GM12874 (cell line): ENCODE measurements around the gene SDC4.

ENCODE experiments used
- CTCF ChIP-seq: IDR thresholded peaks from 2 replicates; pipeline ENCODE4 v1.5.1; 2011; ENCODE audit warnings: low read depth, mild to moderate bottlenecking, control low read depth, low read length, moderate library complexity; ENCODE audit not compliant: insufficient read depth

Gene SDC4

GRCh38 chr20:45345104-45345936, 2.9 kb downstream of the SDC4 start:
- TF ChIP-seq CTCF: no peak

DNA sequence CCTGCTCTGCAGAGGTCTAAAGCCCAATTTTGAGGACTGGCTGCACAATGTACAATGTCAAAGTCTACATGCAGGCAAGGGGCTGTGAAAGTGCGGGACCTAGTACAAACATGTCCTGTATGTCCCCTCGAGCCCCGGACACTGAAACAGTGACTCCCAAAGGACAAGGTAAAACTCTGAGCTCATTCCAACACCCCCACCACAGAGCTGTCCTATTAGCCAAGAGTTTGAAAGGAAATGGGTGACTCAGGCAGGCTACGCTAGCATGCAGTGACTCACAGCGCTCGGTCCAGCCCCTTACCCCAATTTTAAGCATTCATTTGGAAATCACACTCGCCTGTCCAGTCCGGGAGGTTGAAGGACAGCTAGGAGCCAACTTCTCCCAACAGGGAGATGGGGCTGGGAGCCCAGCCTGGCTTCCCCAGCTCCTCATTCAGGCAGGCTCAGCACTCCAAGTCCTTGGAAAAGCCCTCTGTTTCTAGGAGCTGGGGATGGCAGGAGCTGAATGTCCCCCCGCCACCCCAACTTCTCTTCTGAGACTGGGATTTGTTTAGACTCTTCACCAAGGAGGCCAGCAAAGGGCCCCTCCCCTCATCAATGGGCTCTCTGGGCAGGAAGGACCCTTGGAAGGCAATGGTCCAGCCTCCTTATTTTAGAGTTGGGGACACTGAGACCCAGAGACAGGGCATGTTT, 3.9 kb downstream of the SDC4 start:
- no peak for TF ChIP-seq CTCF

GRCh38 chr20:45343532-45344167, 4.6 kb downstream of the SDC4 start:
- no peak for TF ChIP-seq CTCF

GRCh38 chr20:45342855-45343531, 5.2 kb downstream of the SDC4 start:
- no peak for TF ChIP-seq CTCF

DNA sequence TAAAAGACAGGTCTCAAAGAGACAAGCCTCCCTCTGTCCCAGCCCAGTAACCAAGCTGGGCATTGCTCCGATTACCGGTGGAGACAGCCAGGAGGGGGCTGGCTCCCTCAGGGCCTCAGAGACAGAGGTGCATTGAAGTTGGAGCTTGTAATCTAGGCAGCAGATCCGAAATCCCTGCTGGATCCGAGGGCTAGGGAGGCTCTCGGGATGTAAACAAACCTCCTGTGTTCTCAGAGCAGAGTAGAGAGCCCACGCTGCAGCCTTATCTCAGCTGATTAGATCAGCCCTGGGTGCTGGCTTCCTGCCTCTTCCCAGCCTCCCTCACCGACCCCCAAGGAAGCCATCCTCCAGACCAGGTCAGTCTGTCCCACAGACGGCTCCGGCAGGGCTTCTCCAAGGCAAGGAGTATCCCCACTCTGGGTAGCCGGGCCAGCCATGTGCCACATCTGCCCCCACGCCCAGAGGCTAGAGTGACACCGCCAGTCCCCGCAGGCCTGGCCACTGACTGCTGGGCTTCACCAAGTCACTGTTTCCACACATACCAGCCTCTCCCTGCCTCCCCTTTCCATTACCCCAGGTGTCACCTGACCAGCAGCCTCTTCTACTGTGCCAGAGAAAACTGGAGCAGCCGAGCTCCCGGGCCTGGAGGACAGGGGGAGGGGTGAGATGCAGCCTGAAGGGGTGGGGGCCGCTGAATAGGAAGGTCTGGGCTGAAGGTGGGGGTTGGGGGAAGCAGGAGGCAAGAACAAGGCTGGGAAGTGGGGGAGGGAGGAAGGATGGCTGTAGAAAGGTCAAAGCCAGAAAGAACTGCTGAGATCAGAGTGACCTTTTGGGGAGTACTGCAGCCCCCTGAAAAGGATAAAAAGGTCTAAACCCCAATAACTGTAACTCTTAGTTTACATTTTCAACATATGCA, 6.0 kb downstream of the SDC4 start:
- no peak for TF ChIP-seq CTCF

GRCh38 chr20:45341579-45341938, 6.7 kb downstream of the SDC4 start:
- no peak for TF ChIP-seq CTCF
